Mucosa of descending colon (tissue), 3 donors: ENCODE data around the gene NTHL1. TPM values are rescaled to one million over a fixed set of nuclear protein-coding genes. Genes with fewer than 3 reads are reported as not detected.

Experiments
- ATAC-seq: fragments of 200-7000 bp; cut with Tn5 transposase; one replicate; pipeline ENCODE4 v1.9.1; 2020; ENCODE audit warnings: mild to moderate bottlenecking, moderate library complexity
- DNase-seq, 3 donors: peaks; one replicate each; pipeline ENCODE4 v3.0.0-alpha.2; 2020
- H3K36me3 ChIP-seq: fragments of 200-600 bp; one replicate; pipeline ENCODE4 v1.8.0; 2021; ENCODE audit warnings: low read depth, mild to moderate bottlenecking
- H3K4me1 ChIP-seq: fragments of 200-600 bp; one replicate; pipeline ENCODE4 v1.8.0; 2021; ENCODE audit warnings: low read depth, mild to moderate bottlenecking
- H3K4me3 ChIP-seq: fragments of 200-600 bp; one replicate; pipeline ENCODE4 v1.8.0; 2021; ENCODE audit warnings: mild to moderate bottlenecking
- H3K9me3 ChIP-seq: fragments of 200-600 bp; one replicate; pipeline ENCODE4 v1.8.0; 2021; ENCODE audit warnings: mild to moderate bottlenecking
- CTCF ChIP-seq: fragments of 200-600 bp; IDR thresholded peaks from one replicate; pipeline ENCODE4 v1.8.0; 2022; ENCODE audit warnings: antibody characterized with exemption, mild to moderate bottlenecking
- intact Hi-C, 2 donors: fragments of 100-400 bp; cut with DNase I in 1 of 2; cut with micrococcal nuclease in 1 of 2; formaldehyde crosslinking; loops; one replicate each; pipeline versions ENCODE4 v1.11.0 to v1.11.1; 2022; cut with DNase I, micrococcal nuclease
- long read RNA-seq, 2 donors: library from polyadenylated mRNA; unstranded; transcript quantifications; one replicate each; pipeline ENCODE4 v2.0.0, GENCODE V29; 2019 to 2021
- total RNA-seq, 3 donors: library from RNA; stranded (reverse); fragmentation: NEBNext Ultra II Directional in 2 of 3; extraction: Animal tissue kit (Norgen Biotek cat#: 25700) in 2 of 3; gene quantifications; one replicate each; pipeline versions ENCODE4 v1.2.1 to v1.2.4, GENCODE V29; 2021 to 2023
- donor health status: DM: no; HTN: no; CAD: no; lungs with moderate emphysema.
- donor health status: DM: no; HTN: no; CAD: no.
- donor health status: DM: no; HTN: yes; CAD: no.

Gene NTHL1
- 10 to 100 TPM; 23.5 to 28.2 (median 24.5) TPM for total RNA-seq
- long read RNA-seq, donor 1, transcript NTHL1-201 (6 exons, 1,067 nt) = major isoform, 25 of 27 reads
- long read RNA-seq, donor 1, partial matches to known transcripts = 0 of 27 reads
- long read RNA-seq, donor 1, other reads (novel, unspliced or antisense) = 1 of 27 reads
- long read RNA-seq, donor 2, transcript NTHL1-201 (6 exons, 1,067 nt) = major isoform, 15 of 22 reads
- long read RNA-seq, donor 2, partial matches to known transcripts = 1 of 22 reads
- long read RNA-seq, donor 2, other reads (novel, unspliced or antisense) = 4 of 22 reads

DNA sequence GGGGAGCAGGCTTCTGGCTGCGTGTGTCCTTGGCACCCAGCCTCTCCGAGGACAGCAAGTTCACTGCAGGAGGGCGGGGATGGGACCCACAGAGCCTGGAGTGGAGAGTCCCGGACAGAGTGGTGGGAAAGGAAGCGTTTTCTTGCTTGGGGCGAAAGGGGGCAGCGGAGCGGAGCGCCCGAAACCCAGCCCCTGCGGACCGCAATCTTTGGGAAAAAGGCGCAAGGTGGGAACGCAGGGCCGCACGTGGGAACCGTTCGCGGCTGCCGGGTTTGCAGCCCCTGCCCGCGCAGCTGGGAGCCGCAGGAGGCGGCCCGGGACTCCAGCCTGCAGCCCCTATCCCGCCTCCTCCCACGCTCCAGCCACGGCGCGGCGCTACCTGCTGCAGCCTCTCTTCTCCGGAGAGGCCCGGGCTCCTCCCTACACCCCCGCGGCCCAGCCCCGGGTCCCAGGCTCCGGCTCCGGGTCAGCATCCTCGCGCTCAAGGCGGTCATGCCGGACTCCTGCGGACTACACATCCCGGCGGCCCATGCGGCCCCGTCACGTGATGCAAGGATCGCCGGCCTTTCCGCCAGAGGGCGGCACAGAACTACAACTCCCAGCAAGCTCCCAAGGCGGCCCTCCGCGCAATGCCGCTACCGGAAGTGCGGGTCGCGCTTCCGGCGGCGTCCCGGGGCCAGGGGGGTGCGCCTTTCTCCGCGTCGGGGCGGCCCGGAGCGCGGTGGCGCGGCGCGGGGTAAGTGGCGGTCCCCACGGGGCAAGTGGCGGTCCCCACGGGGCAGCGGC is at the start of gene NTHL1, which contains the start of gene TSC2:
Gene NTHL1, minus strand, starts transcription at position 505 of the 786 bp plus-strand sequence. Its CDS starts 11 bp downstream, at position 494.
Gene TSC2, plus strand, starts transcription at position 656 of the 786 bp plus-strand sequence. CDS start 631 bp downstream, outside the sequence.
- Histone ChIP-seq H3K36me3 (no peaks in the 10 kb centered on the region), H3K9me3 (no peaks in the 10 kb centered on the region), H3K4me1 (peaks cover 36% of the 10 kb centered on the region), H3K4me3 (peak within 1 kb of the TSS; percentile 80)
- ATAC-seq = peak; percentile 84
- TF ChIP-seq CTCF = peak; percentile 6
- intact Hi-C loops = no loop called here
- DNase-seq = peak; percentile 97 to 98 (median 98)

DNA sequence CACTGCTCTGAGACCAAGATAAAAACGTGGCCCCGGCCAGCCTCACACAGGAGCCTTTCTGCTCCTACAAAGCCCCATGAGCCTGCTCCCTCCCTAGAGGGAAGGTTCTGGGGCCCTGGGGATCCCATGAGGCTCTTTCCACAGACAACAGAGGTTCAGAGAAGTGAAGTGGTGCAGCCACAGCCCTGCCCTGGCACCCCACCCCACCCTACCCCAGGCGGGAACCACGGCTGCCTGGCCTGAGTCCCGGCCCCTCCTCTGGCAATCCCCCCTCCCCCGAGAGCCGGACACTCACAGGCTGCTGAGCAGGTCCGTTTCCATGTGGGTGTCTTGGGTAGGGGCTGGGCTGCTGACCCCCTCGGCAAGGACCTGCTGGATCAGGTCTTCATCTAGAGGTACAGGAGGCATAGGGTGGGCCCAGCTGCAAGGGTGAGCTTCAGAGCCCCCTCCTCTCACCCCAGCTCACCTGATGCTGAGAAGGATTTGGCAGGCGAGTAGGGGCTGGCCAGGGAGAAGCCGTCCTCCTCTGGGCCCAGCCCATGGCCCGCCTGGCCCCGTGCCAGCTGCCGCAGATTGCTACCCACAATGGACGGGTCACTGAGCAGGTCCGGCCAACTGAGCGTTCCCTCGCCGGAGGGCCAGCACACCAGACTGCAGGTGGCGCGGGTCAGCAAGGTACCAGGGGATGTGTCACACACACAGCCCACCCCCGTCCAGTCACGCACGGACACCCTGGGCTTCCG is 49.4 kb upstream of the NTHL1 start:
- ATAC-seq = no peak
- intact Hi-C loops = no loop called here
- no peaks in the 10 kb centered on the region for H3K36me3 ChIP-seq
- no peak for DNase-seq
- H3K4me3 ChIP-seq = no peak overlapping the region
- TF ChIP-seq CTCF = no peak
- peaks cover 11% of the 10 kb centered on the region for H3K4me1 ChIP-seq
- H3K9me3 ChIP-seq = no peaks in the 10 kb centered on the region

DNA sequence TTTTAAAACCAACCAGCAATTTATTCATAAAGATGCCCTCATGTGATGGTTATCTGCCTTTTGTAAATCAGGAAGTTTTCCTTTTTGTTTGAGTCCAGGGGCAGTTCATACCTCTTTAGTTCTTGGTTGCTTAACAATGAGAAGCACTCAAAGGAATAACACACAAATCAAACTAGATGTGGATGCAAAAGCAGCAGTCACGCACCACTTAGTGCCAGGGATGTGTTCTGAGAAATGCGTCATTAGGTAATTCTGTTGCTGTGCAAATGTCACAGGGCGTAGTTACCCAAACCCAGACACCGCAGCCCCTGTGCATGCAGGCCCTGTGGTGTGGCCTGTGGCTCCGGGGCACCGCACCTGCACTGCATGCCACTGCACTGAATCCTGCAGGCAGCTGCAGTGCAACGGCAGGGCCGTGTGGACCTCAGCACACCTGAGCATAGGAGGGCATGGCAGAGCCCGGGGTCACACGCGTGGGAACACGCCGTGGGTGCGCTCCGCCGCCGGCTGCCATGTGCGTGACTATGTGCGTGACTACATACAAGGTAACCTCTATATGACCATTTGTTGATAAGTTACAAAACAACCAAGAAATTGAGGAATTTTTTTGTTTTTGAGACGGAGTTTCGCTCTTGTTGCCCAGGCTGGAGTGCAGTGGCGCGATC is 48.4 kb upstream of the NTHL1 start:
- ATAC-seq (no peak), DNase-seq (no peak)
- no peaks in the 10 kb centered on the region for H3K9me3 ChIP-seq
- TF ChIP-seq CTCF = no peak
- H3K4me3 ChIP-seq = no peak overlapping the region
- H3K36me3 ChIP-seq = no peaks in the 10 kb centered on the region
- intact Hi-C loops = no loop called here
- H3K4me1 ChIP-seq = peaks cover 15% of the 10 kb centered on the region

- intact Hi-C loops = no loop called here
- Histone ChIP-seq H3K9me3 (no peaks in the 10 kb centered on the region), H3K4me1 (peaks cover 15% of the 10 kb centered on the region), H3K4me3 (no peak overlapping the region), H3K36me3 (no peaks in the 10 kb centered on the region)
- ATAC-seq (no peak), DNase-seq (no peak)
- no peak for TF ChIP-seq CTCF
Observed at GRCh38 chr16:2095315-2095853, 47.8 kb upstream of the NTHL1 start.

DNA sequence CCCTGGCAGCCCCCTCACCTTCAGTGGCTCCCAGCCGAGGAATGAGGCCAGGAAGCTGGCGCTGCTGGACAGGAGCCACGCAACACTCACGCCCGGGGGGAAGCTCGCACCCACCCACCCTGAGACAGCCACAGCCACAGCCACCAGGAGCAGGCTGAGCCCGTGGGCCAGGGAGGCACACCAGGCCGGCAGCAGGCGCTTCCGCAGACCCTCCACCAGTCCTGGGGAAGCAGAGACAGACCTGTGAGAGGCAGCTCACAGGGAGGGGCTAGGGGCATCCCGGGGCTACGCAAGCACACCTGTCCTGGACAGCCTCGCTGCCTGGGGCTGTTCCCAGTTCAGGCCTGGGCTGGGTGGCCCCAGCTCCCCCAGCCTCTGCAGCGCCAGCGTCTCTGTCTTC is 46.2 kb upstream of the NTHL1 start:
- intact Hi-C loops = no loop called here
- Histone ChIP-seq H3K9me3 (no peaks in the 10 kb centered on the region), H3K4me1 (peaks cover 23% of the 10 kb centered on the region), H3K36me3 (no peaks in the 10 kb centered on the region), H3K4me3 (no peak overlapping the region)
- ATAC-seq = no peak
- TF ChIP-seq CTCF = no peak
- no peak for DNase-seq
